Neutrophil (primary cell): ENCODE results near the gene PROCA1.

ENCODE experiments used
- H3K27ac ChIP-seq: fragments of 200-600 bp; sonication (generic); 2 replicates; pipeline ENCODE4 v1.5.1; 2016; ENCODE audit warnings: mild to moderate bottlenecking, moderate library complexity
- H3K27me3 ChIP-seq: fragments of 200-600 bp; sonication (generic); 2 replicates; pipeline ENCODE4 v1.6.0; 2016; ENCODE audit warnings: mild to moderate bottlenecking
- H3K36me3 ChIP-seq: fragments of 200-600 bp; sonication (generic); 2 replicates; pipeline ENCODE4 v1.5.1; 2017
- H3K4me1 ChIP-seq, 2 experiments: fragments of 200-600 bp in 1 of 2; sonication (generic) in 1 of 2; 1 replicate in 1 of 2; 2 replicates in 1 of 2; pipeline versions ENCODE4 v1.5.1 to v1.6.1; 2013 to 2016; ENCODE audit warnings: low read depth in 1 of 2, low read length in 1 of 2, mild to moderate bottlenecking in 1 of 2, moderate library complexity in 1 of 2; ENCODE audit not compliant: control insufficient read depth in 1 of 2, insufficient read depth in 1 of 2
- H3K4me3 ChIP-seq, 2 experiments: fragments of 200-600 bp in 1 of 2; sonication (generic) in 1 of 2; 1 replicate in 1 of 2; 2 replicates in 1 of 2; pipeline ENCODE4 v1.5.1; 2013 to 2016; ENCODE audit warnings: low read depth in 1 of 2, low read length in 1 of 2, mild to moderate bottlenecking in 1 of 2, moderate library complexity in 1 of 2
- H3K9me3 ChIP-seq: fragments of 200-600 bp; sonication (generic); 2 replicates; pipeline ENCODE4 v1.5.1; 2016
- CTCF ChIP-seq: fragments of 200-600 bp; sonication (generic); IDR thresholded peaks from 2 replicates; pipeline ENCODE4 v1.5.1; 2016; ENCODE audit warnings: antibody characterized with exemption

Gene PROCA1

GRCh38 chr17:28689011-28689410 lies 22.7 kb downstream of the PROCA1 start:
- no peak overlapping the region for H3K27ac ChIP-seq
- H3K4me3 ChIP-seq = no peak overlapping the region
- H3K4me1 ChIP-seq = no peaks in the 10 kb centered on the region
- no peak for TF ChIP-seq CTCF
- H3K27me3 ChIP-seq = no peaks in the 10 kb centered on the region
- H3K36me3 ChIP-seq = peaks cover 100% of the 10 kb centered on the region
- no peaks in the 10 kb centered on the region for H3K9me3 ChIP-seq

DNA sequence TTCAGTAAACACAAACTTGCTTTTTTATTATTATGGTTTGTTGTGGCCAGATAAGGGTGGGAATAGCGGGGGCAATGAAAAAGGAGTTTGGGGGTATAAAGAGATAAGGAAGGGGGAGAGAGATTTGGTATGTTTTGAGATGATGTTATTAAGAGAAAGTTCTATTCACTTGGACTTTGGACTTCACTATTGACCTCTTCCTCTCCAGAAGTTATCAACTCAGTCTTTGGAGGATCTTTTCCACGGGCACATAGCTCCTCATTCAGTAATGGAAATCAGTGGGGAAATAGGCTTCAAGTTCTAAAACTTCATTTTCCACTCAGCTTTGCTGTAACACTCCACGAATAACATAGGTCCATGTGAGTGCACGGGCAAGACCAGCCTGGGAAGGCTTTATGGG lies 23.2 kb downstream of the PROCA1 start:
- H3K4me3 ChIP-seq = no peak overlapping the region
- peaks cover 100% of the 10 kb centered on the region for H3K36me3 ChIP-seq
- no peaks in the 10 kb centered on the region for H3K4me1 ChIP-seq
- H3K27ac ChIP-seq = no peak overlapping the region
- TF ChIP-seq CTCF = no peak
- no peaks in the 10 kb centered on the region for H3K9me3 ChIP-seq
- H3K27me3 ChIP-seq = no peaks in the 10 kb centered on the region

- no peak for TF ChIP-seq CTCF
- Histone ChIP-seq H3K27me3 (no peaks in the 10 kb centered on the region), H3K36me3 (peaks cover 100% of the 10 kb centered on the region), H3K9me3 (no peaks in the 10 kb centered on the region), H3K4me1 (no peaks in the 10 kb centered on the region), H3K27ac (no peak overlapping the region), H3K4me3 (no peak overlapping the region)
Observed at GRCh38 chr17:28686296-28686695, 25.4 kb downstream of the PROCA1 start.

GRCh38 chr17:28685366-28685765 lies 26.3 kb downstream of the PROCA1 start:
- H3K27me3 ChIP-seq = no peaks in the 10 kb centered on the region
- H3K4me1 ChIP-seq = no peaks in the 10 kb centered on the region
- H3K36me3 ChIP-seq = peaks cover 100% of the 10 kb centered on the region
- H3K4me3 ChIP-seq = no peak overlapping the region
- H3K27ac ChIP-seq = no peak overlapping the region
- TF ChIP-seq CTCF = no peak
- H3K9me3 ChIP-seq = no peaks in the 10 kb centered on the region

DNA sequence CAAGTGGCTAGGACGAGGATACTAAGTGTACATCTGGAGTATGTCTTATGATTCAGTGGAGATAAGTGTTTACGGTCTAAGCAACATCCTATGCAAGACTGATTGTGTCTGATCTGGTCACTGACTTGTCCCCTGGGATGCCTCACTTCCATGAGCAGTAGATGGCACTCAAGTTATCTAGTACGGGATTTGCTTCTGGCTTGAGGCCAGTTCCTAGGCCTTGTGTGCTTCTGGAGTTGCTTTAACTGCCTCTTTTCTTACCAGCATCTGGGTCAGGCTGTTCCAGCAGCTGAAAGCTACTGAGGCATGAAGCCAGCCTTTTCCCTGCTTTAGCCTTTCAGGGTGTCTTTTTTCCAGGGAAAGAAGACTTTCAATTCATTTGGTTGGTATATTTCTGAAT lies 26.7 kb downstream of the PROCA1 start:
- no peak for TF ChIP-seq CTCF
- H3K4me1 ChIP-seq = no peaks in the 10 kb centered on the region
- no peak overlapping the region for H3K27ac ChIP-seq
- peaks cover 100% of the 10 kb centered on the region for H3K36me3 ChIP-seq
- no peaks in the 10 kb centered on the region for H3K9me3 ChIP-seq
- H3K4me3 ChIP-seq = no peak overlapping the region
- H3K27me3 ChIP-seq = no peaks in the 10 kb centered on the region

DNA sequence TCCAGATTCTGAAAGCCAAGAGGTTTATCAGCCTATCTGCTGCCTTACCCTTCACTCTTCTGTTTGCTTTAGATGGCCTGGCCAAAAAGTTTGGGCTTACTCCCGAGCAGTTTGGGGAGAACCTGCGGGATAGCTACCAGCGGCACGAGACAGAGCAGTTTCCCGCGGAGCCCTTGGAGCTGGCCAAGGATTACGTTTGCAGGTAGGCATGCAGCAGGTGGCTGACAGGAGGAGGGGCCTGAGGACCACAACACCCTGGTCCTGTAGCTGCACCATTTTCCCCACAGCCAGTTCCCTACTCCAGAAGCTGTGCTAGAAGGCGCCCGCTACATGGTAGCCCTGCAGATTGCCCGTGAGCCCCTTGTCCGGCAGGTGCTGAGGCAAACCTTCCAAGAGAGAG lies 29.0 kb downstream of the PROCA1 start:
- no peak overlapping the region for H3K27ac ChIP-seq
- no peaks in the 10 kb centered on the region for H3K4me1 ChIP-seq
- H3K9me3 ChIP-seq = no peaks in the 10 kb centered on the region
- H3K4me3 ChIP-seq = no peak overlapping the region
- no peak for TF ChIP-seq CTCF
- peaks cover 100% of the 10 kb centered on the region for H3K36me3 ChIP-seq
- no peaks in the 10 kb centered on the region for H3K27me3 ChIP-seq
